HL-60 (cell line): Measurements from ENCODE around the gene NAA25.

Experiments
- DNase-seq, 2 experiments: peaks; one replicate each; pipeline ENCODE4 v3.0.0-alpha.2; 2010 to 2020; ENCODE audit warnings: low read depth in 1 of 2, low spot score in 1 of 2
- H3K27ac ChIP-seq: fragments of 250-450 bp; sonication (Bioruptor Pico); replicated peaks from 2 replicates; pipeline ENCODE4 v1.5.1; 2020; ENCODE audit warnings: mild to moderate bottlenecking, moderate library complexity
- H3K27me3 ChIP-seq: fragments of 250-450 bp; sonication (Bioruptor Pico); 2 replicates; pipeline ENCODE4 v1.5.1; 2021; ENCODE audit warnings: mild to moderate bottlenecking, moderate library complexity; ENCODE audit not compliant: insufficient read depth, poor library complexity, severe bottlenecking
- H3K4me3 ChIP-seq: replicated peaks from 2 replicates; pipeline ENCODE4 v1.5.1; 2011; ENCODE audit warnings: mild to moderate bottlenecking, control low read depth, low read length; ENCODE audit not compliant: insufficient read depth
- CTCF ChIP-seq: IDR thresholded peaks from one replicate; pipeline ENCODE4 v1.5.1; 2011; ENCODE audit warnings: low read length, control low read depth, inconsistent platforms; ENCODE audit not compliant: insufficient read depth
- GABPA ChIP-seq: IDR thresholded peaks from 2 replicates; pipeline ENCODE4 v1.6.1; 2012; ENCODE audit warnings: low read depth
- POLR2AphosphoS5 ChIP-seq: IDR thresholded peaks from 2 replicates; pipeline ENCODE4 v1.6.1; 2012; ENCODE audit warnings: low read depth
- REST ChIP-seq: IDR thresholded peaks from 2 replicates; pipeline ENCODE4 v1.6.1; 2012; ENCODE audit warnings: low read depth; ENCODE audit not compliant: insufficient replicate concordance
- SPI1 ChIP-seq: IDR thresholded peaks from 2 replicates; pipeline ENCODE4 v1.6.1; 2012; ENCODE audit warnings: low read depth, mild to moderate bottlenecking, borderline replicate concordance

NAA25 gene

GRCh38 chr12:112022241-112023016, 86.2 kb downstream of the NAA25 start:
- TF ChIP-seq GABPA = no peak
- no peak for TF ChIP-seq CTCF
- TF ChIP-seq POLR2AphosphoS5 = peak; percentile 39; the same call in 1 of the 2 replicates
- Histone ChIP-seq H3K4me3 (no peak overlapping the region), H3K27me3 (no peaks in the 10 kb centered on the region), H3K27ac (no peak overlapping the region)
- DNase-seq = no peak

GRCh38 chr12:112020947-112021457, 87.6 kb downstream of the NAA25 start:
- no peaks in the 10 kb centered on the region for H3K27me3 ChIP-seq
- no peak overlapping the region for H3K4me3 ChIP-seq
- H3K27ac ChIP-seq = no peak overlapping the region
- TF ChIP-seq GABPA = no peak
- no peak for TF ChIP-seq REST
- no peak; the same call in none of the 2 replicates for TF ChIP-seq POLR2AphosphoS5
- no peak for TF ChIP-seq SPI1
- no peak for TF ChIP-seq CTCF
- DNase-seq = no peak

- Histone ChIP-seq H3K27me3 (no peaks in the 10 kb centered on the region), H3K4me3 (no peak overlapping the region), H3K27ac (no peak overlapping the region)
- DNase-seq = no peak
- TF ChIP-seq GABPA (no peak), CTCF (no peak), REST (no peak), POLR2AphosphoS5 (no peak), SPI1 (no peak)
Measured at GRCh38 chr12:112018571-112019237, 89.9 kb downstream of the NAA25 start.
